Measurements from ENCODE around the gene BCS1L. TPM values are rescaled to one million over a fixed set of nuclear protein-coding genes. Genes with fewer than 3 reads are reported as not detected.

BCS1L gene
- total RNA-seq: 51.6 and 52.2 TPM in 2 replicates

- intact Hi-C loops (cut with micrococcal nuclease): loop anchor here (1.0 to 5.0 kb wide), 16 partner anchors 11 to 938 kb away; partner anchors contain the start of genes AAMP, CNOT9, DNAJB2 and GMPPA
Measured at GRCh38 chr2:218659258-218659987, at the start of gene BCS1L, which contains the start of gene ZNF142. Gene BCS1L, plus strand, starts transcription at chr2:218659683. Its CDS starts 1,305 bp downstream, at chr2:218660988. Gene ZNF142, minus strand, starts transcription at chr2:218659623. Its CDS starts 3,194 bp downstream, at chr2:218656429.

GRCh38 chr2:218615868-218616315, 43.6 kb upstream of the BCS1L start:
- intact Hi-C loops (cut with micrococcal nuclease): no loop called here

GRCh38 chr2:218618102-218618860, 41.2 kb upstream of the BCS1L start:
- intact Hi-C loops (cut with micrococcal nuclease): no loop called here

GRCh38 chr2:218621007-218621406, 38.5 kb upstream of the BCS1L start:
- intact Hi-C loops (cut with micrococcal nuclease): no loop called here

- intact Hi-C loops (cut with micrococcal nuclease): no loop called here
Measured at GRCh38 chr2:218622606-218623365, 36.7 kb upstream of the BCS1L start.

- intact Hi-C loops (cut with micrococcal nuclease): no loop called here
Measured at GRCh38 chr2:218623366-218623705, 36.1 kb upstream of the BCS1L start.

GRCh38 chr2:218626369-218626768, 33.1 kb upstream of the BCS1L start:
- intact Hi-C loops (cut with micrococcal nuclease): no loop called here

- intact Hi-C loops (cut with micrococcal nuclease): no loop called here
Measured at GRCh38 chr2:218627939-218628338, 31.5 kb upstream of the BCS1L start.

- intact Hi-C loops (cut with micrococcal nuclease): no loop called here
Measured at GRCh38 chr2:218631837-218632236, 27.6 kb upstream of the BCS1L start.

GRCh38 chr2:218635719-218636118, 23.8 kb upstream of the BCS1L start:
- intact Hi-C loops (cut with micrococcal nuclease): no loop called here

GRCh38 chr2:218638372-218638771, 21.1 kb upstream of the BCS1L start:
- intact Hi-C loops (cut with micrococcal nuclease): no loop called here

GRCh38 chr2:218642121-218642656, 17.3 kb upstream of the BCS1L start:
- intact Hi-C loops (cut with micrococcal nuclease): no loop called here

- intact Hi-C loops (cut with micrococcal nuclease): no loop called here
Measured at GRCh38 chr2:218642786-218643185, 16.7 kb upstream of the BCS1L start.

- intact Hi-C loops (cut with micrococcal nuclease): no loop called here
Measured at GRCh38 chr2:218643751-218644310, 15.7 kb upstream of the BCS1L start.

GRCh38 chr2:218644721-218645120, 14.8 kb upstream of the BCS1L start:
- intact Hi-C loops (cut with micrococcal nuclease): no loop called here

GRCh38 chr2:218645126-218645525, 14.4 kb upstream of the BCS1L start:
- intact Hi-C loops (cut with micrococcal nuclease): no loop called here

- intact Hi-C loops (cut with micrococcal nuclease): loop anchor here (1.0 to 2.0 kb wide), 10 partner anchors 11 to 462 kb away; partner anchors contain the start of genes BCS1L, CNOT9, TMBIM1 and TTLL4
Measured at GRCh38 chr2:218648088-218648786, 11.2 kb upstream of the BCS1L start.

- intact Hi-C loops (cut with micrococcal nuclease): loop anchor here (1.0 to 2.0 kb wide), 10 partner anchors 11 to 462 kb away; partner anchors contain the start of genes BCS1L, CNOT9, TMBIM1 and TTLL4
Measured at GRCh38 chr2:218648787-218649100, 10.7 kb upstream of the BCS1L start.

GRCh38 chr2:218655751-218656150, 3.7 kb upstream of the BCS1L start:
- intact Hi-C loops (cut with micrococcal nuclease): loop anchor here (5.0 kb wide), 2 partner anchors 242 to 942 kb away; partner anchors contain the start of gene STK11IP

GRCh38 chr2:218658671-218659257, 719 bp upstream of the BCS1L start:
- intact Hi-C loops (cut with micrococcal nuclease): loop anchor here (1.0 to 5.0 kb wide), 16 partner anchors 10 to 939 kb away; partner anchors contain the start of genes AAMP, CNOT9, DNAJB2 and GMPPA
